K562 (cell line): ENCODE results near the gene MXD3. TPM values are rescaled to one million over a fixed set of nuclear protein-coding genes. Genes with fewer than 3 reads are reported as not detected.

ENCODE experiments used
- E2F8 ChIP-seq: fragments of 450-650 bp; IDR thresholded peaks from 2 replicates; pipeline ENCODE4 v1.7.1; 2018; ENCODE audit warnings: mild to moderate bottlenecking, low read depth; ENCODE audit not compliant: partially characterized antibody
- GTF2F1 ChIP-seq: IDR thresholded peaks from 2 replicates; pipeline ENCODE4 v1.6.1; 2011; ENCODE audit warnings: low read depth, low read length, improper control_type of control experiment
- HOXB6 ChIP-seq: fragments of 250-450 bp; sonication (Bioruptor Pico); IDR thresholded peaks from 2 replicates; pipeline ENCODE4 v1.5.1; 2022; ENCODE audit warnings: mild to moderate bottlenecking, borderline replicate concordance
- NCOA1 ChIP-seq: fragments of 450-650 bp; IDR thresholded peaks from 2 replicates; pipeline ENCODE4 v1.6.1; 2016; ENCODE audit warnings: low read depth
- PTBP1 ChIP-seq: fragments of 200-400 bp; formaldehyde crosslinking; IDR thresholded peaks from 2 replicates; pipeline ENCODE4 v1.6.1; 2017; ENCODE audit warnings: low read depth, low read length
- RBM14 ChIP-seq: fragments of 200-400 bp; formaldehyde crosslinking; IDR thresholded peaks from 2 replicates; pipeline ENCODE4 v1.6.1; 2018; ENCODE audit warnings: low read depth, mild to moderate bottlenecking, low read length, moderate library complexity, borderline replicate concordance; ENCODE audit not compliant: insufficient read depth
- RBM15 ChIP-seq: fragments of 200-400 bp; formaldehyde crosslinking; IDR thresholded peaks from 2 replicates; pipeline ENCODE4 v1.6.1; 2018; ENCODE audit warnings: mild to moderate bottlenecking, low read length, moderate library complexity; ENCODE audit not compliant: insufficient read depth
- RBM17 ChIP-seq: fragments of 200-400 bp; formaldehyde crosslinking; IDR thresholded peaks from 2 replicates; pipeline ENCODE4 v1.6.1; 2017; ENCODE audit warnings: low read depth, mild to moderate bottlenecking, low read length, borderline replicate concordance
- SETDB1 ChIP-seq: IDR thresholded peaks from one replicate; pipeline ENCODE4 v1.6.1; 2012; ENCODE audit warnings: low read length, control low read depth, inconsistent platforms
- SMARCB1 ChIP-seq: IDR thresholded peaks from 2 replicates; pipeline ENCODE4 v1.6.1; 2011; ENCODE audit warnings: improper control_type of control experiment, low read depth; ENCODE audit not compliant: insufficient read length
- ZNF175 ChIP-seq: fragments of 200-800 bp; sonication (Bioruptor generic); IDR thresholded peaks from 2 replicates; pipeline ENCODE4 v1.6.1; 2016; ENCODE audit warnings: low read depth, mild to moderate bottlenecking, missing genetic modification characterization, missing compliant biosample characterization
- polyA plus RNA-seq, 8 experiments: library from polyadenylated mRNA; depleted of rRNA in 4 of 8; stranded (reverse) in 5 of 8; unstranded in 3 of 8; fragments of >200 nt; fragmentation: Nextera tagmentation in 2 of 8; fragmentation: Illumina TruSeq in 1 of 8; extraction: Ambion mirVana in 2 of 8; extraction: Trizol in 1 of 8; gene quantifications; 2 replicates each; pipeline versions ENCODE4 v1.2.1 to v1.2.3, GENCODE V29; 2011 to 2014; ENCODE audit warnings: inconsistent platforms in 1 of 8, missing spikeins in 1 of 8
- total RNA-seq, 7 experiments: library from RNA; depleted of rRNA in 6 of 7; stranded (reverse); fragments of >200 nt in 6 of 7; fragmentation: Illumina TruSeq in 2 of 7; extraction: Trizol in 2 of 7; gene quantifications; 2 replicates each; pipeline versions ENCODE4 v1.2.1 to v1.2.3, GENCODE V29; 2011 to 2021; ENCODE audit warnings: low replicate concordance in 1 of 7
- TF ChIP-seq, protein P1 (sequence below): fragments of 250-450 bp; sonication (Bioruptor Pico); IDR thresholded peaks from 2 replicates; pipeline ENCODE4 v1.4.0; 2020

The MXD3 gene
- total and polyA plus RNA-seq, 9 of the 15 experiments (the other 6 are each of a cell fraction or from before 2014, with no cell fraction given), result 0.28 to 24.8 (median 4.5) TPM

DNA sequence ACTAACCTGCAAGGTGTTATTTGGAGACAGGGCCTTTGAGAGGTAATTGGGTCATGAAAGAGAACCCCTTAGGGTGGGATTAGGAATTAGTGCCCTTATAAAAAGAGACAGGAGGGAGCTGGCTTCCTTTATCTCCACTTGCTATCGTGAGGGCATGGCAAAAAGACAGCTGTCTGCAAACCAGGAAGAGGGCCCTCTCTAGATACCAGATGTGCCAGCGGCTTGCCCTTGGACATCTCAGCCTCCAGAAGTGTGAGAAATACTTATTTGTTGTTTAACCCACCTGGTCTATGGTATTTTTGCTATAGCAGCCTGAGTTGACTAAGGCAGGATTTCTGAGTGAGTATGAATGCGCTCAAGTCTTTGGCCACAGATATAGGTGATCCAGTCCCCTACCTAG lies 45.0 kb upstream of the MXD3 start (continued):
- TF ChIP-seq RBM14, result no peak
- TF ChIP-seq RBM17, result no peak
- TF ChIP-seq NCOA1, result no peak
- no peak for TF ChIP-seq RBM15
- TF ChIP-seq, protein P1, sequence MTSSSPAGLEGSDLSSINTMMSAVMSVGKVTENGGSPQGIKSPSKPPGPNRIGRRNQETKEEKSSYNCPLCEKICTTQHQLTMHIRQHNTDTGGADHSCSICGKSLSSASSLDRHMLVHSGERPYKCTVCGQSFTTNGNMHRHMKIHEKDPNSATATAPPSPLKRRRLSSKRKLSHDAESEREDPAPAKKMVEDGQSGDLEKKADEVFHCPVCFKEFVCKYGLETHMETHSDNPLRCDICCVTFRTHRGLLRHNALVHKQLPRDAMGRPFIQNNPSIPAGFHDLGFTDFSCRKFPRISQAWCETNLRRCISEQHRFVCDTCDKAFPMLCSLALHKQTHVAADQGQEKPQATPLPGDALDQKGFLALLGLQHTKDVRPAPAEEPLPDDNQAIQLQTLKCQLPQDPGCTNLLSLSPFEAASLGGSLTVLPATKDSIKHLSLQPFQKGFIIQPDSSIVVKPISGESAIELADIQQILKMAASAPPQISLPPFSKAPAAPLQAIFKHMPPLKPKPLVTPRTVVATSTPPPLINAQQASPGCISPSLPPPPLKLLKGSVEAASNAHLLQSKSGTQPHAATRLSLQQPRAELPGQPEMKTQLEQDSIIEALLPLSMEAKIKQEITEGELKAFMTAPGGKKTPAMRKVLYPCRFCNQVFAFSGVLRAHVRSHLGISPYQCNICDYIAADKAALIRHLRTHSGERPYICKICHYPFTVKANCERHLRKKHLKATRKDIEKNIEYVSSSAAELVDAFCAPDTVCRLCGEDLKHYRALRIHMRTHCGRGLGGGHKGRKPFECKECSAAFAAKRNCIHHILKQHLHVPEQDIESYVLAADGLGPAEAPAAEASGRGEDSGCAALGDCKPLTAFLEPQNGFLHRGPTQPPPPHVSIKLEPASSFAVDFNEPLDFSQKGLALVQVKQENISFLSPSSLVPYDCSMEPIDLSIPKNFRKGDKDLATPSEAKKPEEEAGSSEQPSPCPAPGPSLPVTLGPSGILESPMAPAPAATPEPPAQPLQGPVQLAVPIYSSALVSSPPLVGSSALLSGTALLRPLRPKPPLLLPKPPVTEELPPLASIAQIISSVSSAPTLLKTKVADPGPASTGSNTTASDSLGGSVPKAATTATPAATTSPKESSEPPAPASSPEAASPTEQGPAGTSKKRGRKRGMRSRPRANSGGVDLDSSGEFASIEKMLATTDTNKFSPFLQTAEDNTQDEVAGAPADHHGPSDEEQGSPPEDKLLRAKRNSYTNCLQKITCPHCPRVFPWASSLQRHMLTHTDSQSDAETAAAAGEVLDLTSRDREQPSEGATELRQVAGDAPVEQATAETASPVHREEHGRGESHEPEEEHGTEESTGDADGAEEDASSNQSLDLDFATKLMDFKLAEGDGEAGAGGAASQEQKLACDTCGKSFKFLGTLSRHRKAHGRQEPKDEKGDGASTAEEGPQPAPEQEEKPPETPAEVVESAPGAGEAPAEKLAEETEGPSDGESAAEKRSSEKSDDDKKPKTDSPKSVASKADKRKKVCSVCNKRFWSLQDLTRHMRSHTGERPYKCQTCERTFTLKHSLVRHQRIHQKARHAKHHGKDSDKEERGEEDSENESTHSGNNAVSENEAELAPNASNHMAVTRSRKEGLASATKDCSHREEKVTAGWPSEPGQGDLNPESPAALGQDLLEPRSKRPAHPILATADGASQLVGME, result no peak
- no peak for TF ChIP-seq ZNF175
- TF ChIP-seq E2F8, result no peak
- no peak for TF ChIP-seq SETDB1
- no peak for TF ChIP-seq GTF2F1
- no peak for TF ChIP-seq PTBP1
- TF ChIP-seq HOXB6 (CRISPR knock-in tag), result no peak
- no peak for TF ChIP-seq SMARCB1
